ENCODE results near the gene FGD6.

FGD6 gene

GRCh38 chr12:95213119-95213518 lies 4.1 kb downstream of the FGD6 start:
- ATAC-seq (replicated peaks; ENCODE audit: extremely low read depth, poor library complexity, severe bottlenecking), result no peak
- Mint-ChIP-seq H3K27ac (ENCODE audit: low read depth) (no peak overlapping the region), H3K36me3 (ENCODE audit: insufficient read depth) (peaks cover 8% of the 10 kb centered on the region), H3K4me3 (no peak overlapping the region), H3K4me1 (peaks cover 10% of the 10 kb centered on the region), H3K9me3 (no peaks in the 10 kb centered on the region), H3K27me3 (peaks cover 29% of the 10 kb centered on the region)
- no peak for DNase-seq (ENCODE audit: low spot score in 2 of 2)

- DNase-seq (ENCODE audit: low spot score in 2 of 2), result no peak
- Mint-ChIP-seq H3K4me3 (no peak overlapping the region), H3K4me1 (peaks cover 10% of the 10 kb centered on the region), H3K27me3 (peaks cover 29% of the 10 kb centered on the region), H3K36me3 (ENCODE audit: insufficient read depth) (peaks cover 4% of the 10 kb centered on the region), H3K9me3 (no peaks in the 10 kb centered on the region), H3K27ac (ENCODE audit: low read depth) (no peak overlapping the region)
- ATAC-seq (replicated peaks; ENCODE audit: extremely low read depth, poor library complexity, severe bottlenecking), result no peak
Measured at GRCh38 chr12:95212586-95212985, 4.7 kb downstream of the FGD6 start.

GRCh38 chr12:95208678-95209077 lies 8.6 kb downstream of the FGD6 start:
- no peak overlapping the region for H3K4me3 Mint-ChIP-seq
- H3K9me3 Mint-ChIP-seq, result no peaks in the 10 kb centered on the region
- ATAC-seq (replicated peaks; ENCODE audit: extremely low read depth, poor library complexity, severe bottlenecking) (no peak), DNase-seq (ENCODE audit: low spot score in 2 of 2) (no peak)
- no peak overlapping the region for H3K27ac Mint-ChIP-seq (ENCODE audit: low read depth)
- H3K36me3 Mint-ChIP-seq (ENCODE audit: insufficient read depth), result no peaks in the 10 kb centered on the region
- peaks cover 20% of the 10 kb centered on the region for H3K27me3 Mint-ChIP-seq
- H3K4me1 Mint-ChIP-seq, result no peaks in the 10 kb centered on the region

- no peak overlapping the region for H3K27ac Mint-ChIP-seq (ENCODE audit: low read depth)
- no peaks in the 10 kb centered on the region for H3K36me3 Mint-ChIP-seq (ENCODE audit: insufficient read depth)
Measured at GRCh38 chr12:95207407-95207806, 9.9 kb downstream of the FGD6 start.

DNA sequence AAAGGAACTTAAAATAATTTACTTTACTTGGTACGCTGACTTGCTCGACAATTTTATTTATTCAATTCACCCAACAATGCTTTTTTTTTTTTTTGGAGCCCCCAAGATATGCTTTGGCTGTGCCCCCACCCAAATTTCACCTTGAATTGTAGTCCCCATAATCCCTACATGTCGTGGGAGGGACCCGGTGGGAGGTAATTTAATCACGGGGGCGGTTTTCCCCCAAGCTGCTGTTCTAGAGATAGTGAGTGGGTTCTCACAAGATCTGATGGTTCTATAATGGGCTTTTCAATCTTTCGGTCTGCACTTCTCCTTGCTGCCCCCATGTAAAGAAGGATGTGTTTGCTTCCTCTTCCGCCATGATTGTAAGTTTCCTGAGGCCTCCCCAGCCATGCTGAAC lies 10.4 kb downstream of the FGD6 start:
- H3K27ac Mint-ChIP-seq (ENCODE audit: low read depth), result no peak overlapping the region
- DNase-seq (ENCODE audit: low spot score in 2 of 2), result no peak
- H3K4me3 Mint-ChIP-seq, result no peak overlapping the region
- no peaks in the 10 kb centered on the region for H3K4me1 Mint-ChIP-seq
- H3K27me3 Mint-ChIP-seq, result peaks cover 20% of the 10 kb centered on the region
- H3K36me3 Mint-ChIP-seq (ENCODE audit: insufficient read depth), result no peaks in the 10 kb centered on the region
- H3K9me3 Mint-ChIP-seq, result no peaks in the 10 kb centered on the region
- no peak for ATAC-seq (replicated peaks; ENCODE audit: extremely low read depth, poor library complexity, severe bottlenecking)

More at GRCh38 chr12:95207407-95207806, 9.9 kb downstream of the FGD6 start:
- no peak for DNase-seq (ENCODE audit: low spot score in 2 of 2)
- no peak for ATAC-seq (replicated peaks; ENCODE audit: extremely low read depth, poor library complexity, severe bottlenecking)
- no peaks in the 10 kb centered on the region for H3K9me3 Mint-ChIP-seq
- no peaks in the 10 kb centered on the region for H3K4me1 Mint-ChIP-seq
- peaks cover 20% of the 10 kb centered on the region for H3K27me3 Mint-ChIP-seq
- no peak overlapping the region for H3K4me3 Mint-ChIP-seq

DNA sequence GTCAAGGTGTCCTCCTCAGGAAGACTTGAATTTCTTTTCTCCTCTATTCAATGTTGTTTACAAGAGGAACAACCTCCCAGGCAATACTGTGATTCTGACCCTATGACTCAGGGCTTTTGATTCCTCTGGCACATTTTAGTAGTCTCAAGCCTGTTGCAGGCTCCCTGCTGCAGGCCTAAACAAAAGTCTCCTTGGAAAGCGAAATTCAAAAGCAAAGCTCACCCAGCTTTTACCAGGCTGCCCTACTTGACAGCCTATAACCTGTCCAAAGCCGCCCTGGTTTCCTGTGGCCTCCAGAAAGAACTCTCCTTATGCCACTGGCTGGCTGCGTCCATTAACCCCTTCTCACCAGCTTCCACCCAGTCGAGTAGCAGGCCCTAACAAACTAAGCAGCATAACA lies 11.6 kb downstream of the FGD6 start:
- DNase-seq (ENCODE audit: low spot score in 2 of 2) (no peak), ATAC-seq (replicated peaks; ENCODE audit: extremely low read depth, poor library complexity, severe bottlenecking) (no peak)
- H3K4me1 Mint-ChIP-seq, result no peaks in the 10 kb centered on the region
- H3K27me3 Mint-ChIP-seq, result peaks cover 16% of the 10 kb centered on the region
- H3K36me3 Mint-ChIP-seq (ENCODE audit: insufficient read depth), result no peaks in the 10 kb centered on the region
- H3K4me3 Mint-ChIP-seq, result no peak overlapping the region
- H3K9me3 Mint-ChIP-seq, result no peaks in the 10 kb centered on the region
- no peak overlapping the region for H3K27ac Mint-ChIP-seq (ENCODE audit: low read depth)

DNA sequence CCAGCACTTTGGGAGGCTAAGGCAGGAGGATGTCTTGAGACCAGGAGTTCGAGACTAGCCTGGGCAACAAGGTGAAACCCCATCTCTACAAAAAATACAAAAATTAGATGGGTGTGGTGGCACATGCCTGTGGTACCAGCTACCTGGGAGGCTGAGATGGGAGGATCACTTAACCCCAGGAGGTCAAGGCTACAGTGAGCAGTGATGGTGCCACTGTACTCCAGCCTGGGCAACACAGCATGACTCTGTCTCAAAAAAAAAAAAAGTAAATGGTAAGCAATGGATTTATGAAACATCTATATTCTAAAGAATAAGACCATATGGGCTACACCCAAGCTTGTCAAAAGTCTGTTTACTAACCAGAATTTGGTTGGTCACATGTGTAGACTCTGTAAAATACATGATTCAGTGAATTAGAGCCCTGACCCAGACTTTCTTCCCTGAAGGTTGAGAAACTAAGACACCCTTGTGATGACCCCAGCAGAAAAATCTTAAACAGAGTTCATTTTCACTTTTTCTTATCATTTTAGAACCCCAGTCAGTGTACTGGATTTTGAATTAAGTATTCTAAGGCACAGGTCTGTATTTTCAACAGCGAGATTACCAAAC lies 12.1 kb downstream of the FGD6 start:
- Mint-ChIP-seq H3K36me3 (ENCODE audit: insufficient read depth) (no peaks in the 10 kb centered on the region), H3K27ac (ENCODE audit: low read depth) (no peak overlapping the region), H3K27me3 (peaks cover 10% of the 10 kb centered on the region), H3K9me3 (no peaks in the 10 kb centered on the region), H3K4me3 (no peak overlapping the region), H3K4me1 (no peaks in the 10 kb centered on the region)
- DNase-seq (ENCODE audit: low spot score in 2 of 2) (no peak), ATAC-seq (replicated peaks; ENCODE audit: extremely low read depth, poor library complexity, severe bottlenecking) (no peak)

DNA sequence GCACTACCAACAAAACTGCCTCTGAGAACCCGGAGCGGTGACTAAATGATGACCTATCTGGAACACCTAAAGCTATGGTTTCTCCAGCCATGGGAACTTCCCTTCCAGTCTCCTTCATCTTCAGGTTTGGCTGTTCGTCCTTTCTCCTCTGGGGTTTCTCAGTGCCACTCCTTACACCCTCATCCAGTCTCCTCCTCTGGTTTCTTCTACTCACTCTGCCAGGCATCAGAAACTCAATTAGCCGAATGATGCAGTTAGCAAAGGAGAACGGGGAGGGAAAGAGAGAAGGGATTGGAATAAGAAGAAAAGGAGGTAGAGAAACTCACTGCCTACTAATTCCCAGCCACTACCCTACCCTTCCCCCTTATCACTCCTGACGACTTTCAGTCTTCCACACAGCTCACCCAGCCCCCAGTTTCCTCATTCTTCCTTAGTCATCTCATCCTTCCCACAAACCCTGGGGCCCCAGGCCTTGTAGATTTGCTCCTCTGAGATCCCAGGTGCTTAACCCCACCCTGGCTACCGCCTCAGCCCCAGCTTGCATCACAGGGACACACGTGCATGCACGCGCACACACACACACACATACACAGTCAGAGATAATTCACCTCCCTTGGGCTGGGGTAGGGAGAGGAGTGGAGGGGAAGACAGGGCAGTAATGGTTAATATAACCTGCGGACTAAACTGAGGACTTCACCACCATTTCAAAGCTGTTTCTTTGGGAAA lies 13.0 kb downstream of the FGD6 start:
- no peak for ATAC-seq (replicated peaks; ENCODE audit: extremely low read depth, poor library complexity, severe bottlenecking)
- no peak overlapping the region for H3K4me3 Mint-ChIP-seq
- H3K36me3 Mint-ChIP-seq (ENCODE audit: insufficient read depth), result no peaks in the 10 kb centered on the region
- H3K27me3 Mint-ChIP-seq, result peaks cover 6% of the 10 kb centered on the region
- peak overlapping the region; percentile 9 for H3K27ac Mint-ChIP-seq (ENCODE audit: low read depth)
- no peaks in the 10 kb centered on the region for H3K4me1 Mint-ChIP-seq
- DNase-seq (ENCODE audit: low spot score in 2 of 2), result no peak
- no peaks in the 10 kb centered on the region for H3K9me3 Mint-ChIP-seq

DNA sequence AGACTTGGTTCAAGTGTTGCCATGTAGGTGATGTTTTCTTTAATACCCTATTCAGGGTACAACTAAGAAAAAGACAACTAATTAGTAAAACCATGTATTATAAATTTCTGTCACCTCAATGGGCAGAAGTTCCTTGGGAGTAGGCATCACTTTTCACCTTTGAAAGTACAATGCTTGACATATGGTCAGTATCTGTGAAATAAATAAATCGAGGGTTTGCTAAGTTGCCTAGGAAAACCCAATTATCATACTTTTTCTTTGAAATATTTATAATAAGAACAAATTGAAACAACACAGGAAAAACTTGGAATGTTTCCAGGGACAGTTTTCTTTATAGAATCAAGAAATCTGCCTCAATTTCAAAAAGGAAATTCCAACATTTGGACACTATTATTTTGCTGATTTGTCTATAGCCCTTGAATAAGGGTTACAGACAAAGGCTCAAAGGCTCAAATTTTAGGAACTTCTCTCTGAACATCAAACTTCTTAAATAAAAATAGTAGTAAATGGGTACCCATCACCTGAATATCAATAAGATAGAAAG lies 13.7 kb downstream of the FGD6 start:
- no peaks in the 10 kb centered on the region for H3K9me3 Mint-ChIP-seq
- DNase-seq (ENCODE audit: low spot score in 2 of 2), result no peak
- H3K4me3 Mint-ChIP-seq, result no peak overlapping the region

GRCh38 chr12:95202691-95203486 lies 14.4 kb downstream of the FGD6 start:
- H3K27me3 Mint-ChIP-seq, result no peaks in the 10 kb centered on the region
- H3K4me1 Mint-ChIP-seq, result no peaks in the 10 kb centered on the region
- ATAC-seq (replicated peaks; ENCODE audit: extremely low read depth, poor library complexity, severe bottlenecking) (no peak), DNase-seq (ENCODE audit: low spot score in 2 of 2) (no peak)
- H3K4me3 Mint-ChIP-seq, result no peak overlapping the region
- no peaks in the 10 kb centered on the region for H3K36me3 Mint-ChIP-seq (ENCODE audit: insufficient read depth)
- no peak overlapping the region for H3K27ac Mint-ChIP-seq (ENCODE audit: low read depth)
- H3K9me3 Mint-ChIP-seq, result no peaks in the 10 kb centered on the region

More for the DNA sequence above, 13.7 kb downstream of the FGD6 start:
- Mint-ChIP-seq H3K4me1 (no peaks in the 10 kb centered on the region), H3K27me3 (no peaks in the 10 kb centered on the region), H3K27ac (ENCODE audit: low read depth) (no peak overlapping the region), H3K36me3 (ENCODE audit: insufficient read depth) (no peaks in the 10 kb centered on the region)
- ATAC-seq (replicated peaks; ENCODE audit: extremely low read depth, poor library complexity, severe bottlenecking), result no peak

DNA sequence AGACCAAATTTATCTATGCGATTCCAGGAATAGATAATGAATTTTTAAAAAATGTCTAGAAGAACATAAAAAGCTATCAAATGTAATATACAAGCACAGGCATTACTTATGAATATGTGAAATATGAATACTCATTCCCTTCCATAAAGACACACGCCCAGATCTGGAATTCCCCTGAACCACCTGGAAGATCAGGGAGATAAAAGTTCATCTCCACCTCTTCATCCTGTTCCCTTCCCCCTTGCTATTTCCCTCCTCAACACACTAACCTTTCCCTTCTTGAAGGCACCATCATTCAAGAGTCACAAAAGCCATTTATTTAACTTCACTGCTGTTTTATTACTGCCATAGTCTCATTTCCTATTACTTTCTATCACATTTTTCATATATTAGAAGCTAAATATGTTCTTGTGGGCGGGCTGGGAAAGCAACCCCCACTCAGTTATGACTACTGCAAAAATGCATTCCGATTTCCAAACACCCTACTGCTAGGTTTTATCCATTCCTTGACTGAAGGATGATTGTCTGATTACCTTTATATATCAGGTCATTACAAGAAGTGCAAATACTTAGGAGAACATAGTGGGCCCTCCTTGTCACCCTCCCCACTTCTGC lies 16.1 kb downstream of the FGD6 start:
- no peak for DNase-seq (ENCODE audit: low spot score in 2 of 2)
- H3K4me1 Mint-ChIP-seq, result no peaks in the 10 kb centered on the region
- ATAC-seq (replicated peaks; ENCODE audit: extremely low read depth, poor library complexity, severe bottlenecking), result no peak
- no peak overlapping the region for H3K4me3 Mint-ChIP-seq
- no peak overlapping the region for H3K27ac Mint-ChIP-seq (ENCODE audit: low read depth)
- no peaks in the 10 kb centered on the region for H3K27me3 Mint-ChIP-seq
- no peaks in the 10 kb centered on the region for H3K9me3 Mint-ChIP-seq
- H3K36me3 Mint-ChIP-seq (ENCODE audit: insufficient read depth), result no peaks in the 10 kb centered on the region

DNA sequence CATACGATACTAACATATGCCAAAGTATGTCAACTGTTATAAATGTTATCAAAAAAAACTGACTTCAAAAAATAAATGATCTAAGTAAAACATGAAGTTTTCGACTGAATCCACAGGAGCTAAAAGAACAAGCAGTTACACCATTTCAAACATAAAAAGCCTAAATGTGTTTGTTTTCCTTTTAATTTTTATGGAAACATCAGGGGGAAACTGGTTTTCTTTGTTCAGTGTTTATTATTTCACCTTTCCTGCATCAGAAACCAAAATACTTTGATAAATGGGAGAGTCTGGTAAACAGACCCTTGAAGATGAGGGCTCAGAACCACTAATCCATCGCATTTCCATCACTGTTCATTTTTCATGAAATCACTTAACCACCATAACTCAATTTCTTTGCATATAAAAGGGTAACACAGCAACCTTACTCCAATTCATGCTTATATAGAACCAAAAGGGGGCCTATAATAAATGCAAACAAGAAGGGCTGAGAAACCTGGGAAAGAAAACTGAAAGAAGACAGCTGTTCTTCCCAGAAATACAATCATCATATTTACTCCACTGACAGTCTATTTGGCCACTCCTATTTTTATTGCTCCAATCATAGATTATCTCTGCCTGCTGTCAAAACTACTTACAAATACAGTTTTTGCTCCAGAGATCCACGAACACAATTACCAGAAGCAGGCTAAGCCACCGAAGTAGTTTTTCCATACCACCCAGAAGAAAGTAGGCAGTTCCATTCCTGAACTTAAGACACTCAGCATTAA lies 17.0 kb downstream of the FGD6 start:
- no peak overlapping the region for H3K27ac Mint-ChIP-seq (ENCODE audit: low read depth)
- H3K4me3 Mint-ChIP-seq, result no peak overlapping the region
- DNase-seq (ENCODE audit: low spot score in 2 of 2) (no peak), ATAC-seq (replicated peaks; ENCODE audit: extremely low read depth, poor library complexity, severe bottlenecking) (no peak)
- no peaks in the 10 kb centered on the region for H3K36me3 Mint-ChIP-seq (ENCODE audit: insufficient read depth)
- H3K27me3 Mint-ChIP-seq, result no peaks in the 10 kb centered on the region
- H3K9me3 Mint-ChIP-seq, result no peaks in the 10 kb centered on the region
- no peaks in the 10 kb centered on the region for H3K4me1 Mint-ChIP-seq

Data from central memory CD8-positive, alpha-beta T cell (primary cell).